ENCODE data around the gene BIN1.
"Not testable (repeated sequence)": the region's sequence is repeated elsewhere in the genome, so short reads cannot be mapped to it uniquely, and the experiment has no call there.

BIN1 gene

GRCh38 chr2:127134235-127134634, 27.3 kb upstream of the BIN1 start:
- DNase-seq, result no peak

- DNase-seq, result no peak
Observed at GRCh38 chr2:127133793-127134192, 26.8 kb upstream of the BIN1 start.

- no peak for DNase-seq
Observed at GRCh38 chr2:127130421-127130820, 23.5 kb upstream of the BIN1 start.

GRCh38 chr2:127129937-127130336, 23.0 kb upstream of the BIN1 start:
- no peak for DNase-seq

GRCh38 chr2:127128445-127128904, 21.5 kb upstream of the BIN1 start:
- no peak for DNase-seq

- no peak for DNase-seq
Observed at GRCh38 chr2:127125821-127126220, 18.9 kb upstream of the BIN1 start.

DNA sequence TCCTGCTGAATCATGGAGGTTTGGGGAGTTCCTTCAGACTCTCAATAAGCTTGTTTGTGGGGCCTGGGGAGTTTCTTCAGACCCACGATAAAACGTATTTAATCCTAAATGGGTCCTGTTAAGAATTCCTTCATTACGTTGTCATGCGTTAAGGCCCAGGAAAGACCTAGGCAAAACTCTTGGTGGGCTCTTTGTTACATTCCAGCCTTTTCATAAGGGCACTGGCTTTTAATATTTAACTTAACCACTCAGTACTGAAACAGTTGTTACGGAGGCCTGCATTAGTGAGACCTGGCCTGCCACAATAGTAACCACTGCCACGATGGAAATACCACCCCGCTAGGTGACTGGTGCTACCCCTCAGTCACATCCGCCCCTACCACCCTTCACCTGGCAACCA, 17.5 kb upstream of the BIN1 start:
- DNase-seq, result no peak

DNA sequence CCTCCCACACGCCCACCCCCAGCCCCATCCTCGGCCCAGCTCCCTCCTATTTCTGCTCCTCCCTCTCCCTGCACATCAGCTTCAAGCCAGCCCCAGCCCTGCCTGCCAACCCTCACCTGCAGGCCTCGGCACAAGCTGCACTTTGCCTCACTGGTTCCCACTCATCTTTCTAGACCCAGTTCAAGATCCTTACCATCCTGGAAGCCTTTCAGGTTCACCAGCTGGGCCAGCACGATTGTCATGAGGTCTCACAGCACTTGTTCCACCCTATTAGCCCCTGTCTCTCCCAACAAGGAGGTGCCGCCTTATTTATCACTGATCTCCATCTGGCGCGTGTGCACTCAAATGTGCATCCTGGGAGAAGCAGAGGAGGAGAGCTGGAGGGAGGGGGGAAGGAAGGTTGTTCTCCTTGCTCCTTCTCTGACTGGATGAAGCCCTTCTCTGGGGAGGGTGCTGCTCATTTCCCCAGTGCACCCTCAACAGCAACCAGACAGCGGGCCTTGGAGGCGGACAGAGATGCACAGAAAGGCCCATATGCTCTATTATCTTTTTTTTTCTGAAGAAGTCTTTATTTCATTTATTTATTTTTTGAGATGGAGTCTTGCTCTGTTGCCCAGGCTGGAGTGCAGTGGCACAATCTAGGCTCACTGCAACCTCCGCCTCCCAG, 15.5 kb upstream of the BIN1 start:
- no peak for DNase-seq

DNA sequence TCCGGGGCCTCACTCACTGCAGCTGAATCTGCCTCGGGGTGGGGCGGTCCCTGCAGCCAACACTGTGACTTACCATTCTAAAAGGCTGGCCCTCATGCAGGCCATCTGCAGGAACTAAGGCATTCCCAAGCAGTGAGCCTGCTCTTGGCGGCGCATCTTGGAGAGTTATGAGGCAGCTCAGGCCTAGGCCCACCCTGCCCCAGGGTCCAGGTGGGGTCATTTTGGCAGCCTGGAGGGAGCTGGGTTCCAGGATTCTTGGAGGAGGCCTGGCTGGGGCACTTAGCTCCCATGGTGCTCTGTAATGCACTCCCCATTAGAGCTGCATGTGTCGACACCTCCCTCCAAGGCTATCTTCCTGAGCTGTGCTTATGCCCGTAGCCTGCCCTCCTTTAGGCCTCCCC, 14.8 kb upstream of the BIN1 start:
- DNase-seq, result no peak

DNA sequence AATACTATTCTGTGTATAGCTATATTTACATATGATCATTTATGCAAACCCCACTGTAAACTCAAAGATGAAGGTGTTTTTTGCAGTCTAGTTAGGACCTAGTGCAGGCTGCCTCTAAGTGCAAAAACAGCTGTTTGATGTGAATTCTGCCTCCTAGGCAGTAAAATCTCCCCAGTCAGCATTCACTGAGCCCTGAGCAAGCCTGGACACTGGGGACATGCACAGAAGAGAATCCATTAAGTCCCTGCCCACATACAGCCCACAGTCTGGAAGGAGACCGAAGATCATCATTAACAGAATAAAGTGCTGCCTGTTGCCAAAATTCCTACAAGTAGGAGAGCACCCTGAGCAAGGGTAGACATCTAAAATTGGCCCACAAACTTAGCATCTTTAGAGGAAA, 14.4 kb upstream of the BIN1 start:
- DNase-seq, result no peak

- not testable (repeated sequence) for DNase-seq
Observed at GRCh38 chr2:127120408-127120807, 13.5 kb upstream of the BIN1 start.

- no peak for DNase-seq
Observed at GRCh38 chr2:127118467-127118866, 11.5 kb upstream of the BIN1 start.

DNA sequence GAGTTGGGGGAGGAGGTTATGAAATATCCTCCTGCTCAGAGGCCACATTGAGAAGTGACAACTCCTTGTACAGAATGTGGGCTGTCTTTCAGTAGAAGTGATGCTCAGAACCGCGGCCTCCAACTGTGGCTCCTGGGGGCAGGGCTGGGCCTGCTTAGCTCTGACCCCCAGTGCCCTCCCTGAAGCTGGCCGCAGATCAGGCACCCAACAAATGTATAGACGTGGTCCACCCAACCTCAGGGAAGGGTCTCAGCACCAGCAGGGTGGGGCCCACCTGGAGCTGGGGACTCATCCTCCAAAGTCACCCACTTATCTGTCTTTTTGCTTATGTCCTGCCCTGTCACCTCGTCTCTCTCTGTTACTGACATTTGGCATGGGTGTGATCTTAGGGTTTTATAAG, 11.1 kb upstream of the BIN1 start:
- DNase-seq, result no peak

GRCh38 chr2:127117603-127118002, 10.6 kb upstream of the BIN1 start:
- DNase-seq, result no peak

GRCh38 chr2:127115471-127116199, 8.7 kb upstream of the BIN1 start:
- DNase-seq, result no peak

- DNase-seq, result no peak
Observed at GRCh38 chr2:127110985-127111384, 4.0 kb upstream of the BIN1 start.

GRCh38 chr2:127108090-127108523, 1.2 kb upstream of the BIN1 start:
- no peak for DNase-seq

DNA sequence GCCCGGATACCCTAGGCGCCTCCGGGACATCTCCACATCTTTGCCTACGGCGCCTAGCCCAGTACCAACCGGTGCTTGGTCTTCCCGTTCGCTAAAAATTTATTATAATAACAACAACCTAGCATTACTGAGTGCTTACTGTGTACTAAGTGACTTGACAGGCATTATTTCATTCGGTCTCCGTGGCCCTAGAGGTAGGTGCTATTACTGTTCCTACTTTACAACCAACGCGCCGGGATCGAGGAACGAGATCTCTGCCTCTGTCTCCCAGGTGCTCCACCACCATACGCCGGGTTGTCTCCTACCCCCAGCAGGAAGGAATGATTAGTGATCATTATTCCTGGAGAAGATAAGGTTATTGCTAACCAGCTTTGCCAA, 657 bp upstream of the BIN1 start:
- no peak for DNase-seq

- no peak for DNase-seq
Observed at GRCh38 chr2:127106457-127106990, 430 bp downstream of the BIN1 start.

DNA sequence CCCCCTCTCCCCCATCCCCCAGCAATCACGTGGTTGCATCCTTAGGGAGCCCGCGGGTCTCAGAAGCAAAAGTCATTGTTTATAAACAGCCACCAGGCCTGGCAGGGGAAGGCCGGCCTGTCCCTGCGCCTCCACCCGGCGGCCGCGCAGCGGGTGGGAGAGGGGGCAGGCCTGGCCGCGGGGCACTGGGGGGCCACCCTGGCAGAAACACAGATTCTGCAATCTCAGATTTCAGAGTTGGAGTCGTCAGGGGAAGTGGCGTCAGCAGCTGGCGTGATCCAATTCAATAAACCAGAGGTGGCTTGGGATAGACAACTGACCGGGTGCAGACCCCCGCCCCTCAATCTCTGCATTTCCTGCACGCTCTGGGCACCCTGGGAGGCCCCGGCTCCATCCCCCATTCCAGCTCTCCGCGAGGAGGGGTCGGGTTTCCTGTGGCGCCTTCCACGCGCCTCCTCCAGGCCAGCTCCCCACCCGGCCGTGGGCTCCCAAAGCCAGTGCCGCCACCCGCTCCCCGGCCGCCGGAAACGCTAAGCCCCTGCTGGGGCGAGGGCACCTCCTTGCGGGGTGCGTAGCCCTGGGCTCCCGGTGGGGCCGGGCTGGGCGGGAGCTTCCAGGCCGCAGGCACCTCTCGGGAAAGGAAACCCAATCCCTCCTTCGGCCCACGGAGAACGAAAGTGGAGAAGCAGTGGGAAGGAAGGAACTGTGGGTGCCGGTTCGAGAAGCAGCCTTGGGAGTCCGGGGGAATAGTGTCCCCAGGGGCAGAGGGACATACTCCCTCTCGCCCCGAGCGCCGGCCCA, 1.1 kb downstream of the BIN1 start:
- DNase-seq, result no peak

- DNase-seq, result no peak
Observed at GRCh38 chr2:127104881-127105655, 1.9 kb downstream of the BIN1 start.

DNA sequence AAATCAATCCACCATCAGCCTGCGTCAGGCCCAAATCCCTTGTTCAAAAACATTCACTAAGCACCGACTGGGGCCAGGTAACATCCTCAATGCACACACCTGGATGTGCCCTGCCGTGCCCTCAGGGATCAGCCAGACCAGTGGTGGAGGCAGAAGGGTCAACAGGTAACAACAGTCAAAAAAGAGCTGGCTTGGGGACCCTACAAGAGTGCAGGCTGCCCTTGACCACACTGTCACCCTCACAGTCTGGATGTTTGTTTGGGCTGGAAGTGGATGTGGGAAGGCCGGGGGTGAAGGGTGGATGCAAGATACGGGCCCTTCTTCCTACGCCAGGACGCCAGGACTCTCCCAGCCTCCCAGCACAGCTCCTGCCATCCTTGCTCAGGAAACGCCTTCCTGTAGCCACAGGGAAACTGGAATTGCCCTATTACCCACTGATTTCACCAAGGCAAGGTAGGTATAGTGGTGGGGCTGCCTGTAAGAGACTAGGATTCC, 2.7 kb downstream of the BIN1 start:
- DNase-seq, result no peak
